RWPE2 (cell line): ENCODE measurements around the gene TMEM163.

Experiments used
- ATAC-seq: fragments of 200-7000 bp; cut with Tn5 transposase; 3 replicates; pipeline ENCODE4 v1.9.1; 2021; ENCODE audit warnings: low read depth
- DNase-seq: peaks from one replicate; pipeline ENCODE4 v3.0.0-alpha.2; 2020; ENCODE audit warnings: low spot score
- H3K27ac ChIP-seq: fragments of 450-650 bp; 2 replicates; pipeline ENCODE4 v1.5.1; 2017; ENCODE audit warnings: mild to moderate bottlenecking; ENCODE audit not compliant: poor library complexity, severe bottlenecking
- H3K27me3 ChIP-seq: fragments of 250-450 bp; sonication (Bioruptor Pico); 2 replicates; pipeline ENCODE4 v1.5.1; 2021; ENCODE audit warnings: mild to moderate bottlenecking, moderate library complexity; ENCODE audit not compliant: insufficient read depth, poor library complexity, severe bottlenecking
- H3K36me3 ChIP-seq: fragments of 250-450 bp; sonication (Bioruptor Pico); 2 replicates; pipeline ENCODE4 v1.5.1; 2020; ENCODE audit warnings: low read depth, mild to moderate bottlenecking, moderate library complexity
- H3K4me1 ChIP-seq: fragments of 250-450 bp; sonication (Bioruptor Pico); 2 replicates; pipeline ENCODE4 v1.5.1; 2021; ENCODE audit warnings: mild to moderate bottlenecking, moderate library complexity; ENCODE audit not compliant: insufficient read depth, poor library complexity, severe bottlenecking
- H3K4me3 ChIP-seq: fragments of 250-450 bp; sonication (Bioruptor Pico); 2 replicates; pipeline ENCODE4 v1.5.1; 2021; ENCODE audit warnings: mild to moderate bottlenecking, moderate library complexity; ENCODE audit not compliant: severe bottlenecking
- H3K9me3 ChIP-seq: fragments of 250-450 bp; sonication (Bioruptor Pico); 2 replicates; pipeline ENCODE4 v1.5.1; 2021; ENCODE audit warnings: mild to moderate bottlenecking, moderate library complexity; ENCODE audit not compliant: severe bottlenecking
- TF ChIP-seq, protein P1 (sequence below): fragments of 450-650 bp; IDR thresholded peaks from one replicate; pipeline ENCODE4 v1.5.1; 2017; ENCODE audit warnings: mild to moderate bottlenecking, moderate library complexity; ENCODE audit not compliant: poor library complexity, severe bottlenecking

The TMEM163 gene

DNA sequence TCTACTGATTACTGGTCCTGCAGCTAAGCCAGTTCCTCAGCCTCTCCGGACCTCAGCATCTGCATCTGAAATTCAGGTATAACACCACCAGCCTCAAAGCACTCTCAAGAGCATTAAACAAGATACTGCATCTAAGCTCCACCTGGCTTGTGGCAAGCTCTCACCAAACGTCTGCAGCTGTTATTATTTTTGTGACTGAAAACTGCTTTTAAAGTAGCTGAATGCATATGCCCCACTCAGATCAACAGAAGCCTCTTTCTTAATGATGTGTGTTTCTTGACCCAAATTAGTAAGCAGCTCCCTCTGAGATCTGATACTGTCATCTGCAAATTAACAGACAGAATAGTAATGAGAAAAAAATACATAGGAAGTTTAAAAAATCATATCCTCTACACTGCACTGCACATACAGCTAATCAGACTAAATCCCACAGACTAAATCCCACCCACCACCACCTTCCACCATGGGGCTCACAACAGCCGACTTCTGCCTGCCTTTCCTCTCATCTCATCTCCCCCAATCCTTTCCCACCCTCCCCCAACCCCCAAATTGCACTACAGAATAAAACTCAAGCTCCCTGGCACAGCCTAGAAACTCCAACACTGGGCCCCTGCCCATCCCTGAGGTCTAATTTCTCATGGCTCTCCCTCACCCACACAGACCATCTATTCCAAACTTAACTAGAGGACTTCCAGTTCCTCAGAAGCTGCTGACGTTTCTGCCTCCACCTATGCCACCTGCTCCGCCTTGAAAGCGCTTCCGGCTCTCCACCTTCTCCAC lies 52.9 kb downstream of the TMEM163 start:
- Histone ChIP-seq H3K36me3 (no peaks in the 10 kb centered on the region), H3K27me3 (no peaks in the 10 kb centered on the region), H3K4me1 (no peaks in the 10 kb centered on the region), H3K4me3 (no peak overlapping the region), H3K27ac (no peak overlapping the region), H3K9me3 (no peaks in the 10 kb centered on the region)
- TF ChIP-seq, protein P1, sequence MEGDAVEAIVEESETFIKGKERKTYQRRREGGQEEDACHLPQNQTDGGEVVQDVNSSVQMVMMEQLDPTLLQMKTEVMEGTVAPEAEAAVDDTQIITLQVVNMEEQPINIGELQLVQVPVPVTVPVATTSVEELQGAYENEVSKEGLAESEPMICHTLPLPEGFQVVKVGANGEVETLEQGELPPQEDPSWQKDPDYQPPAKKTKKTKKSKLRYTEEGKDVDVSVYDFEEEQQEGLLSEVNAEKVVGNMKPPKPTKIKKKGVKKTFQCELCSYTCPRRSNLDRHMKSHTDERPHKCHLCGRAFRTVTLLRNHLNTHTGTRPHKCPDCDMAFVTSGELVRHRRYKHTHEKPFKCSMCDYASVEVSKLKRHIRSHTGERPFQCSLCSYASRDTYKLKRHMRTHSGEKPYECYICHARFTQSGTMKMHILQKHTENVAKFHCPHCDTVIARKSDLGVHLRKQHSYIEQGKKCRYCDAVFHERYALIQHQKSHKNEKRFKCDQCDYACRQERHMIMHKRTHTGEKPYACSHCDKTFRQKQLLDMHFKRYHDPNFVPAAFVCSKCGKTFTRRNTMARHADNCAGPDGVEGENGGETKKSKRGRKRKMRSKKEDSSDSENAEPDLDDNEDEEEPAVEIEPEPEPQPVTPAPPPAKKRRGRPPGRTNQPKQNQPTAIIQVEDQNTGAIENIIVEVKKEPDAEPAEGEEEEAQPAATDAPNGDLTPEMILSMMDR = no peak
- no peak for ATAC-seq
- DNase-seq = no peak

DNA sequence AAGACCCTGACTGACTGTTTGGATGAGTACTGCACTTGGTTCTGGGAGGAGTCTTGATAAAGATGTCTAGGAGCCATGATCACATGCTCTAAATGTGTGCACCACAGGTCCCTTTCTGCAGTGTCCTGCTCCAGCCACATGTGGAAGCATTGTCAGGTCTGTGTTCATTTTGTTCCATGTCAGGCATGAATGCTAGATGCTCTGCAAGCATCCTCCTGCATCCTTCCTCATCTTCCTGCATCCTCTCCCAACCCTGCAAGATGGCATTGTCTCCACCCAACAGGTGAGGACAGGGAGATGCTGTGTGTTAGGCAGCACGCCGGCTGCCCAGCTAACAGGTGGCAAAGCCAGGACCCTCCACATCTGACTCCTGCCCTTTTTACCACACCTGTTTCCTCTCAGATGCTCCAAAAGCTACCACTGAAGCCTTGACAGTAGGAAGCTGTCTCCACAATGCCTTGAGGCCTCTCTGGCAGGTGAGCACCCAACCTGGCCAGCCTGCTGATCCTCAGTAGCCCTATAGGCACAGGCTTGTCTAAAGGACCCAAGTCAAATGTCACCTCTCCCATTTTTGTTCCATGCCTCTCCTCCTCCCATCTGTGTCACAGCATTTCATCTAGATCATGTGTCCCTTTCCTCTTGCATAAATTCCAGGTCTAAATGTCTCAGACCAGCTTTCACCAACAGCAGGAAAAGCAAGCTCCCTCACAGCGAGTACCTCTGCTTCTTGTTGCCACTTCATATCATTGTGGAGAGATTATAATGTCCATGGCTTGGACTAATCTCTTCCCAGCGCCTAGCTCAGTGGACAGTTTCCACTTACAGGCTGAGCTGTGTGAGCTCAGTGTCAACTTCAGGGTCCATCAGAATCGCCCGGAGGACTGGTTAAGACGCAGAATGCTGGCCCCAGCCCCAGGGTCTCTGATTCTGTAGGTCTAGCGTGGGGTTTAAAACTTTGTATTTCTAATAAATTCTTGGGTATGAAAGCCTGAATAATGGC lies 55.0 kb downstream of the TMEM163 start:
- DNase-seq = no peak
- no peaks in the 10 kb centered on the region for H3K4me1 ChIP-seq
- TF ChIP-seq, protein P1 = no peak
- no peak overlapping the region for H3K27ac ChIP-seq
- no peak overlapping the region for H3K4me3 ChIP-seq
- no peaks in the 10 kb centered on the region for H3K9me3 ChIP-seq
- H3K36me3 ChIP-seq = no peaks in the 10 kb centered on the region
- no peaks in the 10 kb centered on the region for H3K27me3 ChIP-seq
- no peak for ATAC-seq

- H3K27ac ChIP-seq = no peak overlapping the region
- H3K36me3 ChIP-seq = no peaks in the 10 kb centered on the region
- H3K4me1 ChIP-seq = no peaks in the 10 kb centered on the region
- no peaks in the 10 kb centered on the region for H3K9me3 ChIP-seq
- DNase-seq (no peak), ATAC-seq (no peak)
- TF ChIP-seq, protein P1 = no peak
- H3K27me3 ChIP-seq = no peaks in the 10 kb centered on the region
- H3K4me3 ChIP-seq = no peak overlapping the region
Measured at GRCh38 chr2:134662751-134663150, 56.0 kb downstream of the TMEM163 start.

DNA sequence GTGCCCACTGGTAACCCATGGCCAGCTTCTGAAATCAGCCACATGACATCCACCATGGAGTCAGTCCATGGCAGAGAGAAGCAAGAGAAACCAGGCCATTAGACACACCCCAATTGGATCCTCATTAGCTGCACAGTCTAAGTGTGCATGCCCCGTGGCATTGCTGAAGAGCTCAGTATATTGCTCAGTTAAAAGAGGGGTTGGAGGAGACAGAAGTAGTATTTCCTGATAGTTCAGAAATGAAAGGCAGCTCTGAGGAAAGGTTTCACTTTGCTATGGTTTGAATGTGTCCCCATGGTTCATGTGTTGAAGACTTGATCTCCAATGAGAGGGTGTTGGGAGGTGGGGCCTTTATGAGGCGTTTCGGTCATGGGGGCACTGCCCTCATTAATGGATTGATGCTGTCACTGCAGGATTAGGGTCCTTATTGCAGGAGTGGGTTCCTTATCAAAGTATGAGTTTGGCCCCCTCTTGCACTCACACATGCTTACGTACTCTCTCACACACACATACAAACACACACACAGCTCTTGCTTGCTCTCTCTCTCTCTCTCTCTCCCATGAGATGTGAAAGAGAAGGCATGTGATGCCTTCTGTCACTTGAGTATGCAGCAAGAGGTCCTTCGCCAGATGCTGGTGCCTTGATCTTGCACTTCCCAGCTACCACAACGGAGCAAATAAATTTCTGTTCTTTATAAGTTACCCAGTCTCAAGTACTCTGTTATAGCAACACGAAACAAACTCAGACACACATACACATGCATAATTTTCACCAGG lies 58.0 kb downstream of the TMEM163 start:
- H3K36me3 ChIP-seq = no peaks in the 10 kb centered on the region
- no peaks in the 10 kb centered on the region for H3K4me1 ChIP-seq
- no peak overlapping the region for H3K4me3 ChIP-seq
- DNase-seq (no peak), ATAC-seq (no peak)
- no peaks in the 10 kb centered on the region for H3K27me3 ChIP-seq
- TF ChIP-seq, protein P1 = no peak
- H3K27ac ChIP-seq = no peak overlapping the region
- H3K9me3 ChIP-seq = no peaks in the 10 kb centered on the region
